Spinal cord (tissue), 10 donors: ENCODE measurements around the gene ASIC3. TPM values are rescaled to one million over a fixed set of nuclear protein-coding genes. Genes with fewer than 3 reads are reported as not detected.
A peak's percentile ranks its signal among the peaks of the same experiment; 100 is the strongest.

Experiments
- DNase-seq, 6 donors: peaks; one replicate each; pipeline versions ENCODE4 v3.0.0 to v3.0.0-alpha.2; 2013 to 2015; ENCODE audit warnings: low spot score in 6 of 6, low read depth in 4 of 6
- H3K27ac ChIP-seq: one replicate; pipeline ENCODE4 v1.5.1; 2013; ENCODE audit warnings: low read depth, low read length, control low read depth
- H3K27me3 ChIP-seq: one replicate; pipeline ENCODE4 v1.6.1; 2013; ENCODE audit warnings: low read length; ENCODE audit not compliant: control insufficient read depth, insufficient read depth
- H3K36me3 ChIP-seq: one replicate; pipeline ENCODE4 v1.6.1; 2013; ENCODE audit warnings: low read length; ENCODE audit not compliant: control insufficient read depth, insufficient read depth
- H3K4me1 ChIP-seq: one replicate; pipeline ENCODE4 v1.6.1; 2013; ENCODE audit warnings: low read length; ENCODE audit not compliant: control insufficient read depth, insufficient read depth
- H3K4me3 ChIP-seq: one replicate; pipeline ENCODE4 v1.5.1; 2013; ENCODE audit warnings: low read depth, low read length, control low read depth
- H3K9me3 ChIP-seq: one replicate; pipeline ENCODE4 v1.6.1; 2013; ENCODE audit warnings: low read length; ENCODE audit not compliant: control insufficient read depth, insufficient read depth
- WGBS: methylation state at CpG from one replicate; pipeline ENCODE4 v1.1.5; 2013; ENCODE audit warnings: missing lambda C conversion rate; ENCODE audit not compliant: insufficient coverage; 5-methylcytosine and 5-hydroxymethylcytosine counted together
- polyA plus RNA-seq, 2 donors: library from polyadenylated mRNA; unstranded; fragments of 120-200 nt; gene quantifications; one replicate each; pipeline ENCODE4 v1.2.1, GENCODE V29; 2013; ENCODE audit not compliant: insufficient read length in 2 of 2
- total RNA-seq, 2 donors: library from RNA; depleted of rRNA in 1 of 2; stranded (reverse); fragments of 120-200 nt in 1 of 2; fragments of >200 nt in 1 of 2; gene quantifications; one replicate each; pipeline versions ENCODE4 v1.2.3 to v1.2.4, GENCODE V29; 2013 to 2014
- donor health status: healthy.

Gene ASIC3
- total and polyA plus RNA-seq, 4 donors: 1.5 to 18.0 (median 8.8) TPM

DNA sequence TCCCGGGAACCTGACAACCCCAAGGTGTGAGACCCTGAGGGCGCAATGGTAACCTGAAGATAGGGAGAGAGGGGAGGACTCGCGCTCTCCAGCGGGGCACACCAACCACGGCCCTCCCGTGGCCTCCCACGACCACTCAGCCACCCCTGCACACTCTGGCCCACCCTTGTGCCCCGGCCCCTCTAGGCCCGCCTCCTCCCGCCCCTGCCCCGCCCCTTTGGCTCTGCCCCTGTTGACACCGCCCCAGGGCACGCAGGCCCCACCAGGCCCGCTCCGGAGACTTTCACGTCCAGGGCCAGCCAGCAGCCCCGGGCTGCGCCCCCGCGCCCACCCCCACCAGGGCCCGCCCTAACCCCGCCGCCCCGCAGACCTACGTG is 35.0 kb upstream of the ASIC3 start:
- WGBS: under 1% methylated on average over 20 of the region's 26 CpGs
- Histone ChIP-seq H3K4me1 (peaks cover 58% of the 10 kb centered on the region), H3K4me3 (peak overlapping the region; percentile 40), H3K9me3 (no peaks in the 10 kb centered on the region), H3K27me3 (peaks cover 15% of the 10 kb centered on the region), H3K36me3 (peaks cover 9% of the 10 kb centered on the region), H3K27ac (peak overlapping the region; percentile 47)
- no peak for DNase-seq

DNA sequence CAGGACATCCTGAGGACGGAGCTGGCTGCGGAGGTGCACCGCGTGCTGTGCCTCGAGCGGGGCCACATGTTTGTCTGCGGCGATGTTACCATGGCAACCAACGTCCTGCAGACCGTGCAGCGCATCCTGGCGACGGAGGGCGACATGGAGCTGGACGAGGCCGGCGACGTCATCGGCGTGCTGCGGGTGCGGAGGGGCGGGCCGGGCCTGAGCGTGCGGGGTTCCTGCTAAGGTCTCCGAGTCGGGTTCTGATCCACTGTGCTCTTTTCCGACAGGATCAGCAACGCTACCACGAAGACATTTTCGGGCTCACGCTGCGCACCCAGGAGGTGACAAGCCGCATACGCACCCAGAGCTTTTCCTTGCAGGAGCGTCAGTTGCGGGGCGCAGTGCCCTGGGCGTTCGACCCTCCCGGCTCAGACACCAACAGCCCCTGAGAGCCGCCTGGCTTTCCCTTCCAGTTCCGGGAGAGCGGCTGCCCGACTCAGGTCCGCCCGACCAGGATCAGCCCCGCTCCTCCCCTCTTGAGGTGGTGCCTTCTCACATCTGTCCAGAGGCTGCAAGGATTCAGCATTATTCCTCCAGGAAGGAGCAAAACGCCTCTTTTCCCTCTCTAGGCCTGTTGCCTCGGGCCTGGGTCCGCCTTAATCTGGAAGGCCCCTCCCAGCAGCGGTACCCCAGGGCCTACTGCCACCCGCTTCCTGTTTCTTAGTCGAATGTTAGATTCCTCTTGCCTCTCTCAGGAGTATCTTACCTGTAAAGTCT is 34.4 kb upstream of the ASIC3 start:
- Histone ChIP-seq H3K36me3 (peaks cover 9% of the 10 kb centered on the region), H3K4me3 (peak overlapping the region; percentile 40), H3K9me3 (no peaks in the 10 kb centered on the region), H3K27ac (peak overlapping the region; percentile 61), H3K4me1 (peaks cover 56% of the 10 kb centered on the region), H3K27me3 (peaks cover 18% of the 10 kb centered on the region)
- 3% methylated on average over 52 of the region's 55 CpGs for WGBS
- peak in 5 of 6 donors; percentile 76 to 98 (median 90) for DNase-seq

DNA sequence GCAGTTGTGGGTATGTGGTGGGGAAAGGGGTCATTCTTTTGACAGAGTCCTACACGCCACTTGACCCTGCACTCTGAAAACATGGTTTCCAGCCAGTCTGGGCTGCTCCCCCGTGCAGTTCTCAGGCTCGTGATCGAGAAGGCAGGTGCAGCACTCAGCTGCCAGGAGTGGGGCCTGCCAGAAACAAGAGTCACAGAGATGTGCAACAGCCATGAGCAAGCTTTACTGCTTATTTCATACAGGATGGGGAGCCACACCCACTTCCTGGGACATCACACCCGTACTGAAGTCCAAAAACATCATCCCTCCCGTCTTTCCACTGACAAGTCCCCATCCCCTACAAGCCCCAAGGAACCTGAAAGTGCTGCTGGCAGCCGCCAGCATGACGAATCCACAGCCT is 33.4 kb upstream of the ASIC3 start:
- Histone ChIP-seq H3K36me3 (peaks cover 8% of the 10 kb centered on the region), H3K4me1 (peaks cover 57% of the 10 kb centered on the region), H3K9me3 (no peaks in the 10 kb centered on the region), H3K27ac (no peak overlapping the region), H3K4me3 (no peak overlapping the region), H3K27me3 (peaks cover 28% of the 10 kb centered on the region)
- 78% methylated on average over 8 of the region's 8 CpGs for WGBS
- no peak for DNase-seq

DNA sequence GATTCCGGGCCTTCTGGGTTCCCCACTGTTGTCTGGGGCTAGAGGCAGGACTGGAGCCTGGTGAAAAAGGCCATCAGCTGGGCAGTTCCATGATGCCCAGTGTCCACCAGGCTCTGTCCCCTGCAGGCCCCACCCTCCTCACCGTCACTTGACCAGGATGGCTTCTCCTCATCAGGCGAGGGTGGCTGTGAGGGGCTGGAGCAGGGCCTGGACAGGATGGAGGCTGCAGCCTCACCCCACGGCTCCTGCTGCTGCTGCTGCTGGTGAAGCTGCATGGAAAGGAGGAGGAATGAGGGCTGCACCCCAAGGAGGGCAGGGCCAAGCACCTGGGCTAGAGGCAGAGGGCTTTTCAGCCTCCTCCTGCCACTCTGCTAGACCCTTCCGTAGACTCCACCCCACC is 32.4 kb upstream of the ASIC3 start:
- Histone ChIP-seq H3K4me1 (peaks cover 52% of the 10 kb centered on the region), H3K9me3 (no peaks in the 10 kb centered on the region), H3K27me3 (peaks cover 38% of the 10 kb centered on the region), H3K4me3 (no peak overlapping the region), H3K36me3 (peaks cover 7% of the 10 kb centered on the region), H3K27ac (no peak overlapping the region)
- WGBS: 100% methylated on average over 4 of the region's 5 CpGs
- no peak for DNase-seq

DNA sequence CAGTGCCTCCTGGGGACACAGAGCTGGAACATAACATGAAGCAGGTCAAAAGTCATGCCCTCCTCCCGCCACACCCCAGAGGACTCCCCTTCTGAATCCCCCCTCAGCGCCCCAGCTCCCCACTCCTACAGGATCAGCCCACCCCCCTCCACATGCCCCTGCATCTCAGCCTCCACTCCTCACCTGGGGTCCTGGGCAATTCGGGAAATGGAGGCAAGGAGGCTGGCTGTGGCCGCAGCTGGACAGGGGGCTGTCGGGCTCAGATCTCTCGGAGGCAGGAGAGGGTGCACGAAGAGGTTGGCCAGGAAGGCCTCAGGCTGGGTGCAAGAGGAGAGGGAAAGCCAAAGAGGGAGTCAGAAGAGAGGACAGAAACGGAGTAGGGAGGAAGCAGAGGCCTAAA is 31.8 kb upstream of the ASIC3 start:
- 89% methylated on average over 7 of the region's 8 CpGs for WGBS
- Histone ChIP-seq H3K9me3 (no peaks in the 10 kb centered on the region), H3K4me1 (peaks cover 52% of the 10 kb centered on the region), H3K36me3 (peaks cover 7% of the 10 kb centered on the region), H3K27me3 (peaks cover 38% of the 10 kb centered on the region), H3K4me3 (no peak overlapping the region), H3K27ac (no peak overlapping the region)
- no peak for DNase-seq

DNA sequence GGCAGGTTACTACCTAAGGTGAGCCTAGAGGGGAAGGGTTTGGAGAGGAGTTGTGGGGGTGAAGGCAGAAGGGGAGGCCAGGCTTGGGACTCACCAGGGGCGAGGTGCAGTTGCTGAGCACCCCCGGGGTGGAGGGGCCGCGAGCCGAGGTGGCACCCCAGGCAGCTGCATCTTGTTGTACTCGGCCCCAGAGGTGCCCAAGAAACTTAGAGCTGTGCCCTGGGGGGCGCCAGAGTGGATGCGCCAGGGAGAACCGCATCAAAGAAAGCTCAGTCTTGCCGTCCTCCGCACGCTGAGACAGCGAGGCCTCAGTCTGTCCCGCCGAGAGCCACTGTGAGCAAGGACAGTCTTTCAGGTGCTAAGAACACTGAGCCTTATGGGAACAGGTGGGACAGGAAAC is 31.4 kb upstream of the ASIC3 start:
- Histone ChIP-seq H3K4me1 (peaks cover 52% of the 10 kb centered on the region), H3K4me3 (no peak overlapping the region), H3K27me3 (peaks cover 38% of the 10 kb centered on the region), H3K27ac (no peak overlapping the region), H3K9me3 (no peaks in the 10 kb centered on the region), H3K36me3 (peaks cover 7% of the 10 kb centered on the region)
- no peak for DNase-seq
- 81% methylated on average over 15 of the region's 15 CpGs for WGBS

DNA sequence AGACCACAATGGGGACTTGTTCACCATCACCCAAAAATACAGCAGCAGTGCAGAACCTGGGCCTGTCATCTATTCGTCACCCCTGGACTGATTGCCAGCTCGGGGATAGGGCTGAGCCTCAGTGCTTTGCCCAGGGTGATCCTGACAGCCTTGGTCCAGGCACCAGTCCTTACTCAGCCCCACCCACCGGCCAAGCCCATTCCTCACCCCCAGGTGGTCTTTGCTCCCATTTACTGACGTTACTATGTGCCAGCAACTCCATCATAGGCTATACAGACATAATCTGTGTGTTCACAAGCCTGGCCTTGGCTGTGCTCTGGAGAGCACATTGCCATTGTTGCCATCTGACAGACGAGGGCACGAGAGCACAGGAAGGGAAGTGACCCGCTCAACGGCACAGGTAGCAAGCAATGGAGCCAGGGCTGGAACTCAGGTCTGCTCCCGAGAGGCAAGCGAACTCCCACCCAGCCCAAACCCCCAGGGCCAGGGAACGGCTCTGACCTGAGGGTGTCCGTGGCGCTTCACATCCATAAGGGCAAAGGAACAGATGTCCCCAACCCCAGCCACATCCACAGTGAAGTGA is 30.9 kb upstream of the ASIC3 start:
- H3K36me3 ChIP-seq: peaks cover 3% of the 10 kb centered on the region
- peak overlapping the region; percentile 31 for H3K4me3 ChIP-seq
- DNase-seq: no peak
- no peaks in the 10 kb centered on the region for H3K9me3 ChIP-seq
- H3K27ac ChIP-seq: no peak overlapping the region
- peaks cover 35% of the 10 kb centered on the region for H3K27me3 ChIP-seq
- peaks cover 48% of the 10 kb centered on the region for H3K4me1 ChIP-seq
- 57% methylated on average over 13 of the region's 13 CpGs for WGBS

DNA sequence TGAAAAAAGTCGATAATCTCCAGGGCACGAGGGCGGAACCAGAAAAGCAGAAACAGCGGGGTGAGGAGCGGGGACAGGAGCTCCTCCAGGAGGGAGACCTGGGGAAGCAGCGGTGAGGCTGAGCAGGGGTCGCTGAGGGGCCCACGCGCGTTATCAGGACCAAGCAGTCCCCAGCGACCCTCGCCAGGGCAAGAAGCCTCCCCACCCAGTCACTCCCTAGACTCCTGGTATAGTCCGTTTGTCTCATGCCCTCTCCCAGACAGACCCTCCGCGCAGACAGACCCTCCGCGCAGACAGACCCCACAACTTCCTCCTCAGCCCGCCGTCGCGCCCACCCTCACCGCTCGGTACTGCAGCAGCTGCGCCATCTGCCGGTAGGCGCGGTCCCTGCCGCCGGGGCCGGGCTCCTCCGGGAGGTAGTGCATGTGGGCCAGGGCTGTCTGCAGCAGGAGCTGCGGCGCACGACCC is 30.3 kb upstream of the ASIC3 start:
- DNase-seq: peak in 5 of 6 donors; percentile 45 to 90 (median 56)
- 4% methylated on average over 30 of the region's 34 CpGs for WGBS
- H3K9me3 ChIP-seq: no peaks in the 10 kb centered on the region
- H3K4me1 ChIP-seq: peaks cover 43% of the 10 kb centered on the region
- H3K27me3 ChIP-seq: peaks cover 33% of the 10 kb centered on the region
- H3K36me3 ChIP-seq: peaks cover 3% of the 10 kb centered on the region
- H3K4me3 ChIP-seq: peak overlapping the region; percentile 31
- H3K27ac ChIP-seq: no peak overlapping the region

DNA sequence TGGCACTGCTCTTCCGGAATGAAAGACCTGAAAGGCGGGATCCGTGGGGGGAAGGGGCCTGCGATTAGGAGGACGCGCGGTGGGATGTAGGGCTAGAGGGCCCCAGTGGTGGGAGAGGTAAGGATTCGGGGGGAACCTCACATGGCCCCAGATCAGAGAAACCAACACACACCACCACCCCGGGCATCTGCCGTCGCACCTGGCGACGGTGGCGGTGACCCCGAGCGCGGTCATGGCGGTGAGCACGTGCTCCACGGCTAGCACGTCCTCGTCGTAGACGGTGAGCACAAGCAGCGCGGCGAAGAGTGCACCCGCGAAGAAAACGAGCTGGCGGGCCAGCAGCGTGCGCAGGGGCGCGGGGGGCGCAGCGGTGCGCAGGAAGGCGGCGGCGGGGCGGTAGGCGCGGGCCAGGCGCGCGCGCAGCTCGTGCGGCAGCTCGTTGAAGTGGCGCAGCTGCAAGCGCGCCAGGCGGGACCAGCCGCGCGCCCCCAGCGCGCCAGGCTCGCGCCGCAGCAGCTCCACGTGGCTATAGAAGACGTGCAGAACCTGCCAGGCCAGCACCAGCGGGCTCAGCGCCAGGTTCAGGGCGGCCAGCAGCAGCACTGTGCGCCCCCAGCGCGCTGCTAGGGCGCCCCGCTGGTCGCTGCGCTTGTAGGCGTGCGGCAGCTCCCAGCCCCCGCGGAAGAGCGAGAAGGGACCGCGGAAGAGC is 29.8 kb upstream of the ASIC3 start:
- under 1% methylated on average over 76 of the region's 82 CpGs for WGBS
- H3K9me3 ChIP-seq: no peaks in the 10 kb centered on the region
- no peak overlapping the region for H3K27ac ChIP-seq
- peak in 2 of 6 donors; percentile 81 to 83 for DNase-seq
- H3K36me3 ChIP-seq: peaks cover 3% of the 10 kb centered on the region
- H3K27me3 ChIP-seq: peaks cover 32% of the 10 kb centered on the region
- peaks cover 38% of the 10 kb centered on the region for H3K4me1 ChIP-seq
- peak overlapping the region; percentile 31 for H3K4me3 ChIP-seq
